Endothelial cell of umbilical vein (primary cell): Measurements from ENCODE around the gene UGGT2.

Experiments used
- MYC ChIP-seq: IDR thresholded peaks from one replicate; pipeline ENCODE4 v1.6.1; 2011; ENCODE audit warnings: mild to moderate bottlenecking, low read depth, low read length
- POLR2A ChIP-seq: IDR thresholded peaks from 2 replicates; pipeline ENCODE4 v1.6.1; 2012; ENCODE audit warnings: low read depth, mild to moderate bottlenecking, control low read depth, low read length
- POLR2AphosphoS5 ChIP-seq: IDR thresholded peaks from 2 replicates; pipeline ENCODE4 v1.6.1; 2012; ENCODE audit warnings: low read depth, mild to moderate bottlenecking, control low read depth, low read length, moderate library complexity; ENCODE audit not compliant: insufficient read depth
- TF ChIP-seq, protein P1 (sequence below), 2 donors: IDR thresholded peaks; 1 replicate in 1 of 2; 2 replicates in 1 of 2; pipeline ENCODE4 v1.5.1; 2011; ENCODE audit warnings: low read length in 2 of 2, mild to moderate bottlenecking in 2 of 2, moderate library complexity in 2 of 2, control low read depth in 1 of 2, inconsistent platforms in 1 of 2, low read depth in 1 of 2; ENCODE audit not compliant: insufficient read depth in 1 of 2; ENCODE audit errors: extremely low read depth in 1 of 2
- TF ChIP-seq, protein P2 (sequence below): IDR thresholded peaks from 2 replicates; pipeline ENCODE4 v1.6.1; 2011; ENCODE audit not compliant: insufficient read depth, insufficient read length

DNA sequence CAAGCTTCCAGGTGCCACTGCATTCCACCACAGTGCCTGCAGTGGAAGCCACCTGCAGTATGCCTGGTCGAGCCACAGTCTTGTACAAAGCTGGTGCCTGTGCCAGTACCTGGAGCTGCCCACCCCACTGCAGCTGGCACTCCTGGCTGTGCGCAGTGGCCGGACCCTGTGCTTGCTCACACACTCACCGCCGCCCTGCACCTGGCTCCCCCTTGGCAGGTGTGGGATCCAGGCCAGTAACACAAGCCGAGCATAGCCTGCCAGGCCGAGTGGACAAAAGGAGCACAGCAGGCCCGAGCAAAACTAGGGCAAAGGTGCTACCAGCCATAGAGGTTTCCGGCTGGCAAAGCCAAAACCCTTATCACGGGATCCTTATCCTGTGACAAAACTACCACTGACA is 18.5 kb downstream of the UGGT2 start:
- TF ChIP-seq, protein P1, sequence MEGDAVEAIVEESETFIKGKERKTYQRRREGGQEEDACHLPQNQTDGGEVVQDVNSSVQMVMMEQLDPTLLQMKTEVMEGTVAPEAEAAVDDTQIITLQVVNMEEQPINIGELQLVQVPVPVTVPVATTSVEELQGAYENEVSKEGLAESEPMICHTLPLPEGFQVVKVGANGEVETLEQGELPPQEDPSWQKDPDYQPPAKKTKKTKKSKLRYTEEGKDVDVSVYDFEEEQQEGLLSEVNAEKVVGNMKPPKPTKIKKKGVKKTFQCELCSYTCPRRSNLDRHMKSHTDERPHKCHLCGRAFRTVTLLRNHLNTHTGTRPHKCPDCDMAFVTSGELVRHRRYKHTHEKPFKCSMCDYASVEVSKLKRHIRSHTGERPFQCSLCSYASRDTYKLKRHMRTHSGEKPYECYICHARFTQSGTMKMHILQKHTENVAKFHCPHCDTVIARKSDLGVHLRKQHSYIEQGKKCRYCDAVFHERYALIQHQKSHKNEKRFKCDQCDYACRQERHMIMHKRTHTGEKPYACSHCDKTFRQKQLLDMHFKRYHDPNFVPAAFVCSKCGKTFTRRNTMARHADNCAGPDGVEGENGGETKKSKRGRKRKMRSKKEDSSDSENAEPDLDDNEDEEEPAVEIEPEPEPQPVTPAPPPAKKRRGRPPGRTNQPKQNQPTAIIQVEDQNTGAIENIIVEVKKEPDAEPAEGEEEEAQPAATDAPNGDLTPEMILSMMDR (IDR thresholded peaks at IDR 0.05; ENCODE audit: extremely low read depth in 1 of 2, insufficient read depth in 1 of 2, low read depth in 1 of 2, low read length in 2 of 2): no peak
- no peak for TF ChIP-seq POLR2A
- TF ChIP-seq POLR2AphosphoS5: no peak
- TF ChIP-seq, protein P2, sequence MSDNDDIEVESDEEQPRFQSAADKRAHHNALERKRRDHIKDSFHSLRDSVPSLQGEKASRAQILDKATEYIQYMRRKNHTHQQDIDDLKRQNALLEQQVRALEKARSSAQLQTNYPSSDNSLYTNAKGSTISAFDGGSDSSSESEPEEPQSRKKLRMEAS: no peak
- TF ChIP-seq MYC: no peak
